GM12865 (cell line): ENCODE data around the gene RPL37.
"Not testable (repeated sequence)": the region's sequence is repeated elsewhere in the genome, so short reads cannot be mapped to it uniquely, and the experiment has no call there.

ENCODE experiments used
- DNase-seq: peaks from one replicate; pipeline ENCODE4 v3.0.0; 2010; ENCODE audit warnings: low read depth
- H3K4me3 ChIP-seq: 2 replicates; pipeline ENCODE4 v1.5.1; 2011; ENCODE audit warnings: mild to moderate bottlenecking, low read depth, low read length, control low read depth
- CTCF ChIP-seq: IDR thresholded peaks from 2 replicates; pipeline ENCODE4 v1.5.1; 2011; ENCODE audit warnings: low read length, control low read depth, low read depth, inconsistent platforms; ENCODE audit not compliant: insufficient read depth; ENCODE audit errors: missing control alignments

RPL37 gene

DNA sequence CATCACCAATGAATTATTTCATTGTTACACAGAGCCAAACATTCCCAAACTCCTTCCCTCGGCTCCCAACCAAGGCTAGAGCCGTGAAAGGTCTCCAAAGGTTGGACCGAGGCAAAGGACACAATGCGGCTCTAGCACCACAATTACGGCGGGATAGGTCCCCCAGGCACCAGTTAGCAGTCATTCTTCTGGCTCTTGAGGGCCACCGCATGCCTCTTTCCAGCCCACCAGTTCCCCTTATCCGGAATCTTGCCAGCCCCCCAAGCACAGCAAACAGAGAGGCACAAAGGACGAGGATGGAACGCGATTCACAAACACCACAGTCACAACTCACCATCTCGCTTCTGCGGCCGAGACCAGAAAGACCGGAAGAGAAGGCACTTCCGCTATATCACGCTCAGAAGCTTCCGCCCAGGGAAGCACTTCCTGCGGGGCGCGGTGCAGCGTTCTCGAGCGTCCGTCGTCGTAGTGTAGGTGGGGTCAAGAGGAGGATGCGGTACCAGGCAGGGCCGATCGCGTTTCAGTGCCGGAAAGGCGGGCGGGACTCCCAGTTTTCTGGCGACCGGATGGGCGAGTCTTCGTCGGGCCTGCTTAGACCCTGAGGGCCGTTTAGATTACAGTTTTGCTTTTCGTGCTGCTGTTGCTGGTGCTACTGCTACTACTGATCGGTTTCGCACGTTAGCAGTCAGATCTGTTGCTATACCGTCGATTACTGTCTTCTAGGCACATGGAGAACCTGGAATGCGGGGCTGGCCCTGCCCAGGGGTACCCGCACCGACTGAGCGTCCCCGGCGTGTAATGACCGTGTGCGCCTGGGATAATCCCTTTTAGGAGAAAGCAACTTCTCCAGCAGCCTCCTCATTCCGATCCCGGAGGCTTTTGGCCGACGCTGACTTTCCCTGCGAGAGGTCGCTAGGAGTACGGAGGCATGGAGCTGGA lies at the start of gene RPL37:
TSS of gene RPL37 (minus strand) at position 374 of the 939 bp plus-strand sequence. CDS start at position 337, 37 bp downstream.
- peak within 1 kb of the TSS; percentile 68 for H3K4me3 ChIP-seq
- no peak for TF ChIP-seq CTCF
- peak; percentile 99 for DNase-seq

GRCh38 chr5:40883051-40883450 lies 48.0 kb upstream of the RPL37 start:
- not testable (repeated sequence) for H3K4me3 ChIP-seq, DNase-seq

- TF ChIP-seq CTCF, result no peak
- H3K4me3 ChIP-seq, result no peak overlapping the region
- no peak for DNase-seq
These were observed 47.3 kb upstream of the RPL37 start for GRCh38 chr5:40882291-40882690.

DNA sequence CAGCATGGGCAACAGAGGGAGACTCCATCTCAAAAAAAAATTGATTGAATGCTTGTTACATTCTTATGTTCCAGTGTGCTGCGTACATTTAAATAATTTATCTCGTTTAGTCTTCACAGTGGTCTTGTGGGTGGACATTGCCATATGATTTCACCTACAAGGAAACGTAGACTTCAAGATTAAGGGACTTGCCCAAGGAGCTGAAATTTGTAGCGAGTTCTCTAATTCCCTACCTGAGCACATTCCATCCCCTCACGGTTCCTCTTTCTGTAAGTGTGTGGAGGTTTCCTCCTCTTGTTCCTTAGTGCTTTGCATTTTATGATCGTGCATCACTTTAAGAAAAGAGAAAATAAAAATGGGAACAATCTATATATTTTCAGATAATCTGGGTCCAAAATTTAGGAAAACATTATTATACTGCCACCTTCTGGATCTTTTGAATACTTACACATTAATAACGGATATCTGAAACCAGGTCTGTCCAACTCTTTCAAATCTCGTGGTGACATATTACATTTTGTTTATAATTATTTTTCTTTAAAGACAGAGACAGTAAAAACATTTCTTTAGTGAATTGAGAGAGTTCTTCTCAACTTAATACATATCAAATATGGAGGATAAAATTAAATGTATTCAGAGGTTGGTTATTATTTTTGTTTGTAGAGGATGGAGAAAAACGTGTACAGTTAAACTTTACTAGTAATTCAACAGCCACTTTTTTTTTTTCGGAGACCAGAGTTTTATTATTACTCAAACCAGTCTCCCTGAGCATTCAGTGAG lies 44.3 kb upstream of the RPL37 start:
- peak; percentile 20 for DNase-seq
- peak; percentile 19 for TF ChIP-seq CTCF
- H3K4me3 ChIP-seq, result no peak overlapping the region

- no peak for TF ChIP-seq CTCF
- no peak overlapping the region for H3K4me3 ChIP-seq
- no peak for DNase-seq
These were observed 42.5 kb upstream of the RPL37 start for GRCh38 chr5:40877371-40877988.

- no peak overlapping the region for H3K4me3 ChIP-seq
- no peak for TF ChIP-seq CTCF
- no peak for DNase-seq
These were observed 40.9 kb upstream of the RPL37 start for GRCh38 chr5:40875958-40876357.

GRCh38 chr5:40873286-40873880 lies 38.4 kb upstream of the RPL37 start:
- TF ChIP-seq CTCF, result no peak
- DNase-seq, result no peak
- H3K4me3 ChIP-seq, result no peak overlapping the region

GRCh38 chr5:40872253-40872652 lies 37.2 kb upstream of the RPL37 start:
- peak; percentile 26 for DNase-seq
- not testable (repeated sequence) for H3K4me3 ChIP-seq
